IPS-20b (cell line): ENCODE results near the gene MRPS6.

Experiments used
- H3K27ac ChIP-seq: one replicate; pipeline ENCODE4 v1.5.1; 2013; ENCODE audit warnings: low read length
- H3K27me3 ChIP-seq: 2 replicates; pipeline ENCODE4 v1.6.1; 2013; ENCODE audit warnings: mild to moderate bottlenecking, low read length, inconsistent platforms; ENCODE audit not compliant: insufficient read depth
- H3K36me3 ChIP-seq: 2 replicates; pipeline ENCODE4 v1.6.1; 2013; ENCODE audit warnings: low read depth, mild to moderate bottlenecking, inconsistent platforms, low read length, moderate library complexity; ENCODE audit not compliant: insufficient read depth
- H3K4me1 ChIP-seq: 2 replicates; pipeline ENCODE4 v1.6.1; 2013; ENCODE audit warnings: mild to moderate bottlenecking, control low read depth, inconsistent platforms, low read length, moderate library complexity; ENCODE audit not compliant: insufficient read depth
- H3K4me3 ChIP-seq: 2 replicates; pipeline ENCODE4 v1.5.1; 2013; ENCODE audit warnings: mild to moderate bottlenecking, low read length, inconsistent platforms
- H3K9ac ChIP-seq: 2 replicates; pipeline ENCODE4 v1.6.1; 2013; ENCODE audit warnings: low read depth, mild to moderate bottlenecking, inconsistent platforms, low read length, moderate library complexity
- H3K9me3 ChIP-seq: 2 replicates; pipeline ENCODE4 v1.6.1; 2013; ENCODE audit warnings: mild to moderate bottlenecking, low read depth, low read length, inconsistent platforms; ENCODE audit not compliant: insufficient read depth

Gene MRPS6

DNA sequence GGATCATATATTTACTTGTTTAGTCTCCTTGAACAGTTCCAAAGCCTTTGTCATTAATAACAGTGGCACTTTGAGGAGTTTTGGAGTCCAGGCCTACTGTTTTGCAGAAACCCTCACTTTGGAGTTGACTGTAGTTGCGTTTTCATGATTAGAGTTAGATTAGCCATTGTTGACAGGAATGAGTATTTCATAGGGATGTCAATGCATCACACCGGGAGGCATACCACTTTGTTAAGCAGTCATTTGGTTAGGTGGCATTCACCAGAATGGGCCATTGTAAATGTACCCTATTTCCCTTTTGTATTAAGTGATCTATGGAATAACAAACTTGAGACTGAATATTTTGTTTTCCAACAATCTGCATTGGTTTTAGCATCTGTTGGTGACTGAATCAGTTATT, 11.8 kb downstream of the MRPS6 start:
- Histone ChIP-seq H3K9me3 (no peaks in the 10 kb centered on the region), H3K9ac (no peak overlapping the region), H3K4me3 (peak overlapping the region; percentile 17; the same call in 1 of the 2 replicates), H3K27me3 (no peaks in the 10 kb centered on the region), H3K36me3 (peaks cover 26% of the 10 kb centered on the region), H3K4me1 (peaks cover 37% of the 10 kb centered on the region), H3K27ac (no peak overlapping the region)

DNA sequence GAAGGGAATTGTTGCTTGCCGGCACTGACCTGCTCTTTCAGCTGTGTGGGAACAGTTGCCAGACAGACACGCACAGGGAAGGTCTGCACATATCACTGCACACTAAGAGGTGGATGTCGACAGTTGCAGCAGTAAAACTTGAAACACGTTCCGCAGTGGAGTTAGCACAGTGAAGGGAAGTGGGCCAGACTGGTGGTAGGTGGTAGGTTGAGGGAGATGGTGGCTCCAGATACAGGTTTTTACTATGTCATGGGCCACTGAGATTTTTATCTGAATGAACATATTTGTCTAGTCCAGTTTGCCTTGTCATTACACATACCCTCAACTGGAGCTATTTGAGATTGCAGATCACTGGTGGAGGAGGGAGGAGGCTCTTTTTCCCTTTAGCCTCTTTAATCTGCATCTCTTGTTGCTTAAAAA, 13.5 kb downstream of the MRPS6 start:
- peaks cover 34% of the 10 kb centered on the region for H3K4me1 ChIP-seq
- no peaks in the 10 kb centered on the region for H3K27me3 ChIP-seq
- H3K9ac ChIP-seq: no peak overlapping the region
- no peak overlapping the region for H3K4me3 ChIP-seq
- no peak overlapping the region for H3K27ac ChIP-seq
- peaks cover 10% of the 10 kb centered on the region; the same call in 1 of the 2 replicates for H3K36me3 ChIP-seq
- H3K9me3 ChIP-seq: no peaks in the 10 kb centered on the region

DNA sequence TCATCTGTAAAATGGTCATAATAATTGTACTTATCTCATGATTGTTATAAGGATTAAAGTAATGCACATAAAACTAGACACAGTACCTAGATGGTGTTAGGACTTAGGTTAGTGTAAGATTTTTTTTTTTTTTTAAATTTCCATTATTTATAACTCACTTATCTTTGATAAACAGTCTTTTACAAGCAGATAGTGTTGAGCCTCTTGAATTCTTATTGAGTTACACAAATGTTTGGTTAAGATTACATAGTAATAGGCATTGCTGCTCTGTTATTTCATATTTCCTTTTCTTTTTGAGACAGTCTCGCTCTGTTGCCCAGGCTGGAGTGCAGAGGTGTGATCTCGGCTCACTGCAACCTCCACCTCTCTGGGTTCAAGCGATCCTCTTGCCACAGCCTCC, 15.4 kb downstream of the MRPS6 start:
- Histone ChIP-seq H3K27me3 (no peaks in the 10 kb centered on the region), H3K9me3 (no peaks in the 10 kb centered on the region), H3K4me3 (no peak overlapping the region), H3K27ac (no peak overlapping the region), H3K9ac (no peak overlapping the region), H3K4me1 (peaks cover 25% of the 10 kb centered on the region), H3K36me3 (peaks cover 11% of the 10 kb centered on the region; the same call in 1 of the 2 replicates)

DNA sequence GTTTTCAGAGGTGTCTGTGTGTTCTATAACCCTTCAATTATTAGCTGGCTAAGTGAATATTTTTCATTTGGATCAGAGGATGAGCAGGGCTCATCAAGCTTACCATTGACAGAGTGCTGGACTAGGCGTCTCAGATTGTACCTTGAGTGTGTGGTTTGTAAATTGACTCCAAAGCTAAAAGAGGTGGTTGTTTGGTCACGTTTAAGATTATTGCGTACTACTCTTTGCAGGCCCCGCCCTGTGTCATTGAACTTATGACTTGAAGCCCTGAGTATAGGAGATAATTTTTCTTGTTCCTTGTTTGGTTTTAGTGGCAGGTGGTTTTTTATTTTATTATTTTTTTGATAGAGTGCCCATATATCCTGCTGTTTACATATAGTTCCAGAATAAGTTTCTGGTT, 17.7 kb downstream of the MRPS6 start:
- Histone ChIP-seq H3K27me3 (no peaks in the 10 kb centered on the region), H3K36me3 (peaks cover 31% of the 10 kb centered on the region), H3K4me3 (no peak overlapping the region), H3K9me3 (no peaks in the 10 kb centered on the region), H3K4me1 (peaks cover 5% of the 10 kb centered on the region; the same call in 1 of the 2 replicates), H3K27ac (no peak overlapping the region), H3K9ac (no peak overlapping the region)

DNA sequence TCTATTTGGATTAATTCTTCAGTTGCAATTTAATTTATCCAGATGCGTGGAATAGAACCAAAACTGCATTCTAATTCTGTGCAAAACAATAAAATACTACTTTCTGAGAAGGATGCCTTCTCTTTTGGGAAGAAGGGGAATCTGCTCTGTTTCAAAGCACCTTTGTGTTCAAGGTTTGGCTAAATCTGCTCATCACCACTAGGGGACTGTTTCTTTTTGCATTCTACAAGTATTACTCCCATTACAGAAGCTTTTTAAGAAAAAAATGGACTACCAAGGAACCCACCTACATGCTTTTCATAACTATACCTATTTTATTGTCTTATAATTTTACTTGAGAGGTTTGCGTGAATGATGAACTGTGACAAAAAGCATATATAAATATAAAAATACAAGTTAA, 18.2 kb downstream of the MRPS6 start:
- no peaks in the 10 kb centered on the region for H3K9me3 ChIP-seq
- H3K4me1 ChIP-seq: no peaks in the 10 kb centered on the region; the same call in 1 of the 2 replicates
- no peak overlapping the region for H3K4me3 ChIP-seq
- H3K27ac ChIP-seq: no peak overlapping the region
- H3K9ac ChIP-seq: no peak overlapping the region
- no peaks in the 10 kb centered on the region for H3K27me3 ChIP-seq
- H3K36me3 ChIP-seq: peaks cover 37% of the 10 kb centered on the region

DNA sequence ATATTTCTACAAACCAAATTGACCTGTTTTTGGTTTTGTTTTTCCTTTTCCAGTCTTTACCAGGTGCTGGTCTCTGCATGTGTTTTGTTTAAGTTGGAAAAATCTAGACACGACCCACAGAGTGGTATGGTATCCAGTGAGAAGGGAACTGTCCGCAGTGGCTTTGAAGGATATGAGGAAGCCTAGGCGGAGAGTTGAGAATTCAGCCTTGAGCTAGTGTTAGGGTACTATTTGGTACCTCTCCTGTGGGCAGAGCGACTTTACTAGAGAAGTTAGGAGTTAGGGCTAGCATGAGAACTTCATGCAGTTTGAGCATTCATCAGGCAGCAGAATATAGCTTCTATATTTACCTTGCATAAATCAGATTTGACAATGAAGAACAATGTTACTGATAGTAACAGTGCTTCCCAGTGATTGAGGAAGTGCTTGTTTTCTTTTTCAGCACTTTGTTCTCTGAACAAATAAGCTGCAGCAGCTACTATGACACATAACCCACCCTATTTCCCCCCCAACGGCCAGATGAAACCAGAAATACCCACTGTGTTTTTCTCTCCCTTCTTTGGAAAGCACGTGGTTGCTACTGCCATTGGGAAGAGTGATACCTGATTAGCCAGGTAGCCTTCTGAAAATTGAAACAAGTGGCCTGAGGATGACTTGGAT, 19.0 kb downstream of the MRPS6 start:
- Histone ChIP-seq H3K27me3 (no peaks in the 10 kb centered on the region), H3K9ac (no peak overlapping the region), H3K4me1 (no peaks in the 10 kb centered on the region), H3K27ac (no peak overlapping the region), H3K9me3 (no peaks in the 10 kb centered on the region), H3K4me3 (no peak overlapping the region), H3K36me3 (peaks cover 39% of the 10 kb centered on the region)

DNA sequence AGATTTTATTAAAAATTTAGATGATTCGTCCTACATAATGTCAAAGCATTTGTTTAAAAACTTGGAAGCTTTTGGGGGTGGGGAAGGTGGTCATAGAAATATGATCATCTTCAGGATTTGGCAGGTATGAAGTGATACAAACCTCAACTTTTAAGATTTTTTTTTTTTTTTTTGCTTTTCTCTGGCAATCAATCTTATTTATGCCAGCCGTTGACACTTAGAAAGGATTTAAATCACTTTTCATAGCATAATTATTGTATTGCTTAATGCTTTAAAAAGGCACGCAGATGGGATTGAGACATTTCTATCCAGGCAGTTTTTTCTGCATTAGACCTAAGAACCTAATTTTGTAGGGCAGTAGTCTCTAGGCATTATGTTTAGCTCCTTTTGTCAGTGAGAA, 19.7 kb downstream of the MRPS6 start:
- Histone ChIP-seq H3K27ac (no peak overlapping the region), H3K27me3 (no peaks in the 10 kb centered on the region), H3K9ac (no peak overlapping the region), H3K4me1 (no peaks in the 10 kb centered on the region), H3K4me3 (no peak overlapping the region), H3K36me3 (peaks cover 40% of the 10 kb centered on the region), H3K9me3 (no peaks in the 10 kb centered on the region)

DNA sequence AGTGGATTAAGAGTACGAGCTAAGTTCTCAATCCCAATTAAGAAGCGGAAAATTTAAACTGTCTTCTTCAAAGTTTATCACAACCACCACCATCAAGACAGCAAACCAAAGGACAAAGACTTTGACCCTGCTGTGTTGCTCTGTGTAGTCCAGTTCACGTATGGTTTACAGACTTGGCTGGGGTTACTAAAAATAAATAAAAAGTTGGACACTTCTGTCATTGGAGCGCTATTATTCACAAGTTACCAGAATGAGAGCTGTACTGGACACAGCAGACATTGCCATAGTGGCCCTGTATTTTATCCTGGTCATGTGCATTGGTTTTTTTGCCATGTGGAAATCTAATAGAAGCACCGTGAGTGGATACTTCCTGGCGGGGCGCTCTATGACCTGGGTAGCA, 21.6 kb downstream of the MRPS6 start:
- H3K27me3 ChIP-seq: no peaks in the 10 kb centered on the region
- no peak overlapping the region for H3K4me3 ChIP-seq
- no peak overlapping the region for H3K27ac ChIP-seq
- H3K9me3 ChIP-seq: no peaks in the 10 kb centered on the region
- peaks cover 40% of the 10 kb centered on the region for H3K36me3 ChIP-seq
- peaks cover 3% of the 10 kb centered on the region; the same call in 1 of the 2 replicates for H3K4me1 ChIP-seq
- H3K9ac ChIP-seq: no peak overlapping the region

DNA sequence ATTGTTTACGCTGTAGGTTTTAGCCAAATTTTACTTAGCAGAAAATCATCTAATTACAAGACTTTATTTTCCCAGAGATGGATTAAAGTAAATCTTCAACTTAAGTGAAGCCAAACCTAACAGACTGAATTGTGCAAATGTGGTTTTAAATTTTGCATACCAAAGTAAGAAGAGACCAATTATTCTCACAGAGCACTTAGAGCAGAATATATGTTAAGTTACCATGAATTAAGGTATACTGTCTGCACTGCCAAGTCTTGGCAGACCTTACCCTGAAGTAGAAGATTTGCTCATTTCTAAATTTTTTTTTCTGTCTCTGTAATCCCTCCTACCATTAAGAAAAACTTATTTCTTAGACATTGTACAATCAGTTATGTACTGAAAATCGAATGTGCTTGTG, 24.1 kb downstream of the MRPS6 start:
- no peaks in the 10 kb centered on the region for H3K9me3 ChIP-seq
- H3K4me3 ChIP-seq: no peak overlapping the region
- peaks cover 16% of the 10 kb centered on the region; the same call in 1 of the 2 replicates for H3K4me1 ChIP-seq
- H3K36me3 ChIP-seq: peaks cover 40% of the 10 kb centered on the region
- H3K27ac ChIP-seq: no peak overlapping the region
- H3K27me3 ChIP-seq: no peaks in the 10 kb centered on the region
- no peak overlapping the region for H3K9ac ChIP-seq

DNA sequence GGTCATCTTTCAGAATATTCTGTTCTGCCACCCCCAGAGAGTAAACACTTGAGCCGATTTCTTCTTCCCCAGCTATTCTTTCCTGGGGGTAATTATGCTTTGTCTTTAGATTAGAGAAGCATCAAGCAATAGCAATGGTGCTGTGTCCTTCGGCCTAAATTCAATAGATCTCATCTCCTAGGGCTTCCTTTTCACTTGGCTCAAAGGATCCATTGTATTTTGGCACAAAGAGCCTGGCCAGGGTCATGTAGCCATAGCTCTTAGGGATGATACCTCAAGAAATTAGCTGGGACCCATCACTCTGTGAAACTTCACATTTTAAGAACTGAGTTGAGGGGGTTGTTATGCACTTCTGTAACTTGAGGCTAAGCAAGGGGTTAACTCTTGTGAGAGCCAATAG, 27.0 kb downstream of the MRPS6 start:
- Histone ChIP-seq H3K27me3 (no peaks in the 10 kb centered on the region), H3K9me3 (no peaks in the 10 kb centered on the region), H3K36me3 (peaks cover 33% of the 10 kb centered on the region), H3K4me3 (0 out of 2 replicates have a peak overlapping the region, but pooled peaks have one; percentile 2), H3K4me1 (peaks cover 16% of the 10 kb centered on the region; the same call in 1 of the 2 replicates), H3K27ac (no peak overlapping the region), H3K9ac (no peak overlapping the region)

DNA sequence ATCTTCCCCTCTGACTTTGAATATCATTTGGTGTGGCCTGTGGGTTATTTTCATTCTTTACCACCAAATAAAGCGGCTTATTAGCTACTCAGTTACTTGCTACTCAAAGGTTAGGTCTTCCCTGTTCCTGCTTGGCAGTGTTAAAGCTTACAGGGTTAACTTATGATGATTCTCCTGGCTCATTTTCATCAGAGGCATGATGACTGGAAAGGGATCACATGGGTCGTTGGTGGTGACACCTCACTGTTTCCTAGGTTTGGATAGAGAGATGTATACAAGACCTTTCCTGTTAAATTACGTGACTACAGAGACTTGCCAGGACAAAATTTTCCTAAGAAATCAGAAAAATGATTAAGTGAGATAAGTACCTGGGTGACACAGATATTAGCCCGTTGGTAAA, 27.4 kb downstream of the MRPS6 start:
- no peak overlapping the region for H3K9ac ChIP-seq
- H3K27ac ChIP-seq: no peak overlapping the region
- peaks cover 28% of the 10 kb centered on the region for H3K36me3 ChIP-seq
- H3K27me3 ChIP-seq: no peaks in the 10 kb centered on the region
- 0 out of 2 replicates have a peak overlapping the region, but pooled peaks have one; percentile 2 for H3K4me3 ChIP-seq
- H3K9me3 ChIP-seq: no peaks in the 10 kb centered on the region
- peaks cover 16% of the 10 kb centered on the region; the same call in 1 of the 2 replicates for H3K4me1 ChIP-seq

DNA sequence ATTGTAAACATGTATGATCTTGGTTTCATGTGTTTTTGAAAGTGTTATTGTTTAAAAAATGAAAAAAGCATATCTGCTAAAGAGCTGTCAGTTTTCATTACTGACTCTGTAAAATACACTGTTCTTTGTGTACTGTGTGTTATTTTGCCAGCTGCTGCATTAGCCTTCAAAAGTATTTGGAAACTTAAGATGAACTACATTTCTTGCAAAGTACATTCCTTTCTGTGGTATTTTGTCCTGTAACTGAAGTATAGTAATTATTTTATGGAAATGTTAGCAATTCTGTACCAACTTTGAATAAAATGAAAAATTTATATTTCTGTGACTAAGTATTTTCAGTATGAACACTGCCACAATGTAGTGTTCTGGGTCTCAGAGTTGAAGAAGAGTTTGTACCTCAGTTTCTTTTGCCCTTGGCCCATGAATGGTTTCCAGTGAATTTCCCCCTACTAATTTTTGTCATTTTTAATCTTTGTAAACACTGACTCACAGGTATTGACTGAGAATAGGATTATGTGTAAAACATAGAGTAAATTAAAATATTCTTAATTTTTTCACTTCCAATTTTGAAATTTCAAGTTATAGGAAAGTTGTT, 32.7 kb downstream of the MRPS6 start:
- Histone ChIP-seq H3K4me1 (peaks cover 9% of the 10 kb centered on the region; the same call in 1 of the 2 replicates), H3K9ac (no peak overlapping the region), H3K27me3 (no peaks in the 10 kb centered on the region), H3K4me3 (no peak overlapping the region), H3K27ac (no peak overlapping the region), H3K36me3 (peaks cover 9% of the 10 kb centered on the region; the same call in 1 of the 2 replicates), H3K9me3 (no peaks in the 10 kb centered on the region)
